GM19025 (cell line): ENCODE measurements around the gene RIPK3.
"Not testable (repeated sequence)": the region's sequence is repeated elsewhere in the genome, so short reads cannot be mapped to it uniquely, and the experiment has no call there.

Experiments used
- ATAC-seq: cut with Tn5 transposase; IDR thresholded peaks from one replicate; pipeline ENCODE4 v1.9.1; 2021; ENCODE audit warnings: mild to moderate bottlenecking, low read depth, moderate library complexity; ENCODE audit not compliant: unreplicated experiment

The RIPK3 gene

GRCh38 chr14:24348186-24348585, 8.4 kb upstream of the RIPK3 start:
- ATAC-seq, result no peak

GRCh38 chr14:24347134-24347533, 7.3 kb upstream of the RIPK3 start:
- no peak for ATAC-seq

GRCh38 chr14:24343795-24344660, 4.2 kb upstream of the RIPK3 start:
- no peak for ATAC-seq

- ATAC-seq, result no peak
These were observed 3.1 kb upstream of the RIPK3 start for GRCh38 chr14:24342889-24343288.

- no peak for ATAC-seq
These were observed 815 bp upstream of the RIPK3 start for GRCh38 chr14:24340606-24341005.

GRCh38 chr14:24338843-24339242, 948 bp downstream of the RIPK3 start:
- no peak for ATAC-seq

- no peak for ATAC-seq
These were observed 2.0 kb downstream of the RIPK3 start for GRCh38 chr14:24337824-24338175.

- no peak for ATAC-seq
These were observed 2.5 kb downstream of the RIPK3 start for GRCh38 chr14:24337144-24337823.

- no peak for ATAC-seq
These were observed 4.2 kb downstream of the RIPK3 start for GRCh38 chr14:24335461-24336171.

- no peak for ATAC-seq
These were observed 5.1 kb downstream of the RIPK3 start, which contains the start of gene ADCY4 for GRCh38 chr14:24334431-24335291. ADCY4 (minus strand) TSS chr14:24335071; CDS start chr14:24334652, 419 bp downstream.

- ATAC-seq, result peak; percentile 72
These were observed 7.4 kb downstream of the RIPK3 start for GRCh38 chr14:24332268-24332993.

- no peak for ATAC-seq
These were observed 8.0 kb downstream of the RIPK3 start for GRCh38 chr14:24331731-24332267.

GRCh38 chr14:24330973-24331674, 8.7 kb downstream of the RIPK3 start:
- ATAC-seq, result no peak

GRCh38 chr14:24329736-24330135, 10.1 kb downstream of the RIPK3 start:
- no peak for ATAC-seq

GRCh38 chr14:24329073-24329663, 10.6 kb downstream of the RIPK3 start:
- ATAC-seq, result no peak

GRCh38 chr14:24327914-24328313, 11.9 kb downstream of the RIPK3 start:
- ATAC-seq, result not testable (repeated sequence)

GRCh38 chr14:24327303-24327702, 12.5 kb downstream of the RIPK3 start:
- ATAC-seq, result no peak

GRCh38 chr14:24325963-24326362, 13.8 kb downstream of the RIPK3 start:
- no peak for ATAC-seq
